ENCODE results near the gene HPCAL1.

- TF ChIP-seq CTCF (IDR thresholded peaks at IDR 0.05) (no peak), POLR2A (IDR thresholded peaks at IDR 0.05; ENCODE audit: low read depth) (no peak), EP300 (IDR thresholded peaks at IDR 0.05) (no peak), POLR2AphosphoS5 (IDR thresholded peaks at IDR 0.05) (no peak)
Observed at GRCh38 chr2:10272464-10272863, 30.2 kb upstream of the HPCAL1 start.
